Neuronal stem cell (in vitro differentiated cells): ENCODE measurements around the gene LRATD1.

Experiments
- DNase-seq: peaks from one replicate; pipeline ENCODE4 v3.0.0-alpha.2; 2013; ENCODE audit warnings: low spot score
- H2AFZ ChIP-seq: one replicate; pipeline ENCODE4 v1.6.1; 2013; ENCODE audit warnings: mild to moderate bottlenecking, low read length, inconsistent platforms
- H2AK5ac ChIP-seq: 2 replicates; pipeline ENCODE4 v1.6.1; 2013; ENCODE audit warnings: low read depth, mild to moderate bottlenecking, inconsistent platforms, low read length, moderate library complexity, mixed read lengths
- H2BK120ac ChIP-seq: 2 replicates; pipeline ENCODE4 v1.6.1; 2013; ENCODE audit warnings: low read depth, mild to moderate bottlenecking, inconsistent platforms, low read length, moderate library complexity, mixed read lengths
- H2BK12ac ChIP-seq: one replicate; pipeline ENCODE4 v1.6.1; 2013; ENCODE audit warnings: low read length, inconsistent platforms
- H2BK15ac ChIP-seq: 2 replicates; pipeline ENCODE4 v1.6.1; 2013; ENCODE audit warnings: mild to moderate bottlenecking, low read length, inconsistent platforms, mixed read lengths
- H2BK5ac ChIP-seq: one replicate; pipeline ENCODE4 v1.6.1; 2013; ENCODE audit warnings: inconsistent platforms, mild to moderate bottlenecking, low read length, moderate library complexity
- H3K14ac ChIP-seq: one replicate; pipeline ENCODE4 v1.6.1; 2013; ENCODE audit warnings: low read length, inconsistent platforms
- H3K18ac ChIP-seq: 2 replicates; pipeline ENCODE4 v1.6.1; 2013; ENCODE audit warnings: low read length, inconsistent platforms
- H3K23ac ChIP-seq: 2 replicates; pipeline ENCODE4 v1.6.1; 2013; ENCODE audit warnings: low read depth, mild to moderate bottlenecking, mixed read lengths, low read length, inconsistent platforms; ENCODE audit not compliant: poor library complexity
- H3K27ac ChIP-seq: replicated peaks from 3 replicates; pipeline ENCODE4 v1.5.1; 2013; ENCODE audit warnings: low read length, inconsistent platforms
- H3K27me3 ChIP-seq, 3 experiments: 2 replicates each; pipeline ENCODE4 v1.6.1; 2013; ENCODE audit warnings: low read length in 3 of 3, mild to moderate bottlenecking in 2 of 3, inconsistent platforms in 1 of 3, low read depth in 1 of 3, mixed read lengths in 1 of 3, moderate library complexity in 1 of 3; ENCODE audit not compliant: control insufficient read depth in 3 of 3, insufficient read depth in 3 of 3
- H3K36me3 ChIP-seq, 2 donors: replicated peaks in 1 of 2; 2 replicates each; pipeline ENCODE4 v1.6.1; 2013; ENCODE audit warnings: low read length in 2 of 2; ENCODE audit not compliant: control insufficient read depth in 2 of 2, insufficient read depth in 2 of 2
- H3K4ac ChIP-seq: 2 replicates; pipeline ENCODE4 v1.6.1; 2013; ENCODE audit warnings: inconsistent platforms, mild to moderate bottlenecking, low read length, moderate library complexity
- H3K4me1 ChIP-seq, 2 donors: 1 replicate in 1 of 2; 2 replicates in 1 of 2; pipeline ENCODE4 v1.6.1; 2013; ENCODE audit warnings: low read length in 2 of 2, low read depth in 1 of 2; ENCODE audit not compliant: control insufficient read depth in 2 of 2, insufficient read depth in 1 of 2
- H3K4me2 ChIP-seq: one replicate; pipeline ENCODE4 v1.6.1; 2013; ENCODE audit warnings: mild to moderate bottlenecking, low read length, inconsistent platforms; ENCODE audit not compliant: insufficient read depth, poor library complexity, severe bottlenecking
- H3K4me3 ChIP-seq, 2 donors: 2 replicates each; pipeline ENCODE4 v1.5.1; 2013; ENCODE audit warnings: low read length in 2 of 2, mild to moderate bottlenecking in 2 of 2, inconsistent platforms in 1 of 2, moderate library complexity in 1 of 2
- H3K79me1 ChIP-seq: one replicate; pipeline ENCODE4 v1.6.1; 2013; ENCODE audit warnings: low read depth, mild to moderate bottlenecking, inconsistent platforms, low read length, moderate library complexity
- H3K9ac ChIP-seq: one replicate; pipeline ENCODE4 v1.6.1; 2013; ENCODE audit warnings: mild to moderate bottlenecking, low read depth, low read length, inconsistent platforms; ENCODE audit not compliant: poor library complexity
- H3K9me3 ChIP-seq, 2 donors: replicated peaks in 1 of 2; 2 replicates each; pipeline versions ENCODE3 to v1.6.1; 2013; ENCODE audit warnings: low read length in 2 of 2, mild to moderate bottlenecking in 2 of 2, inconsistent platforms in 1 of 2, low read depth in 1 of 2, mixed read lengths in 1 of 2, moderate library complexity in 1 of 2; ENCODE audit not compliant: control insufficient read depth in 2 of 2, insufficient read depth in 1 of 2
- H4K8ac ChIP-seq: one replicate; pipeline ENCODE4 v1.6.1; 2013; ENCODE audit warnings: low read depth, mild to moderate bottlenecking, inconsistent platforms, low read length, moderate library complexity
- H4K91ac ChIP-seq: one replicate; pipeline ENCODE4 v1.6.1; 2013; ENCODE audit warnings: low read length, low read depth, mild to moderate bottlenecking, inconsistent platforms; ENCODE audit not compliant: poor library complexity
- WGBS, 2 donors: extraction: QIAGEN DNeasy Blood & Tissue Kit; methylation state at CpG; one replicate each; pipeline ENCODE4 v1.1.7; 2013; ENCODE audit warnings: missing lambda C conversion rate in 2 of 2, mixed read lengths in 1 of 2; ENCODE audit not compliant: insufficient read length in 2 of 2, insufficient replicate concordance in 1 of 2; ENCODE audit errors: extremely low coverage in 2 of 2; 5-methylcytosine and 5-hydroxymethylcytosine counted together

LRATD1 gene

DNA sequence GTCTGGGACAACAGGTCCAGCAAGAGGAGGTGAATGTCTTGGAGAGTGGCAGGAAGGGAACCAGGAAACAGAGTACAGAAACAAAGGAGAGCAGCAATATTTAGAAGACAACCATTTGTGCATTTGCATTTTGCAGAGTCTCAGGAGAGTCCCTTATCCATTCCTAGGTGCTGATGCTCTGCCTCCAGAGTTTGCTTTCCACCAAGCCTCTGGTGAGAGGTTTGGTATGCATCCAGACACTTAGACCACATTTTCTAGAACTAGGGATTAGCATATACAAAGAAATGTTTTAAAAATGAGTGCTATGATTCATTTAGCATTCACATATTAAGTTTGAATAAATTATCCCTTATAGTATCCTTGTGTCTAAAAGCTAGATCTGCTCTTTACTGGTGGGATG lies 18.5 kb upstream of the LRATD1 start:
- Histone ChIP-seq H2BK5ac (no peak overlapping the region), H3K4ac (no peak overlapping the region), H3K79me1 (no peaks in the 10 kb centered on the region), H3K4me3 (no peak overlapping the region), H3K4me2 (no peak overlapping the region), H4K8ac (no peak overlapping the region), H3K14ac (no peak overlapping the region), H2AFZ (no peak overlapping the region), H3K4me1 (no peaks in the 10 kb centered on the region), H4K91ac (no peak overlapping the region), H2AK5ac (no peak overlapping the region), H3K36me3 (no peaks in the 10 kb centered on the region), H3K9ac (no peak overlapping the region), H3K27ac (no peak overlapping the region), H2BK120ac (no peak overlapping the region), H3K18ac (no peak overlapping the region), H3K9me3 (no peaks in the 10 kb centered on the region), H3K23ac (no peak overlapping the region), H2BK12ac (no peak overlapping the region), H2BK15ac (no peak overlapping the region), H3K27me3 (no peaks in the 10 kb centered on the region)
- no peak for DNase-seq

DNA sequence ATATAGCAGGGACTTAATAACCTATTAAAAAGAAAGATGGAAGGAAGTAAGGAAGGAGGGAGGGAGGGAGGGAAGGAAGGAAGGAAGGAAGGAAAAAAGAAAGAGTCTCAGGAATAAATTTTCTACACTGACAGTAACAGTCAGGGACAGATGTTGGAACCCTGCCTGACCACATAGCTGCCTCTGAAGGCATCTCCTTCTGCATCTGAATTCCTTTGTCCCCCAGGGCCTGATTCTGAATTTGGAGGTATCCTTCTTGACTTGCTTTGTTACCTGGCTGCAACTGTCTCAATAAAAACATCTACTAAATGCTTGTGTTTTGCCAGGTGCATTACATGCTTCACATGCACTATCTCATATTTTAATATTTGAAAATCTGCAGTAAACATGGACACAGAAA lies 17.4 kb upstream of the LRATD1 start:
- Histone ChIP-seq H3K36me3 (no peaks in the 10 kb centered on the region), H3K27ac (no peak overlapping the region), H4K91ac (no peak overlapping the region), H3K79me1 (no peaks in the 10 kb centered on the region), H2BK120ac (no peak overlapping the region), H3K14ac (no peak overlapping the region), H2BK15ac (no peak overlapping the region), H3K4ac (no peak overlapping the region), H2BK5ac (no peak overlapping the region), H3K23ac (no peak overlapping the region), H2AFZ (no peak overlapping the region), H3K27me3 (no peaks in the 10 kb centered on the region), H3K9ac (no peak overlapping the region), H3K18ac (no peak overlapping the region), H3K9me3 (no peaks in the 10 kb centered on the region), H3K4me2 (no peak overlapping the region), H2BK12ac (no peak overlapping the region), H3K4me3 (no peak overlapping the region), H3K4me1 (peaks cover 0 to 2% of the 10 kb centered on the region in 2 donors), H4K8ac (no peak overlapping the region), H2AK5ac (no peak overlapping the region)
- no peak for DNase-seq

DNA sequence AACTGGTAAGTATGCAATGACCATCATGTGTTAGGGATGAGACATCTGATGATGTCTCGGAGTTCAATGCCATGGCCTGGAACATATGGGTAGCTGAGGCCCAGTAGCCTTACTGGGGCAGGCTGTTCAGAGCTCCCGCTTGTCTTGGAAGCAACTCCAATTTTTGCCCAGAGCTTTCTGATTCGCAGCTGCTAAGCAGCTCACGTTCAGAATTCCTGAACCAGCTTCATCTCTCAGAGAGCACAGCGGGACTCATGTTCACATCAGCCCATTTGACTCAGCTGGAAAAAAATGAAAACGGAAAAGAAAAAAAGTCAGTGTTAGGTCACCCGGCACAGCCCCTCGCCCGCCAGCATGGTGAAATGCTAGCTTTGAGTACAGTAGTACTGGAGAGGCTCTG lies 16.8 kb upstream of the LRATD1 start:
- no peak overlapping the region for H3K18ac ChIP-seq
- no peaks in the 10 kb centered on the region for H3K79me1 ChIP-seq
- H2BK12ac ChIP-seq, result no peak overlapping the region
- H2BK120ac ChIP-seq, result no peak overlapping the region
- H3K4me3 ChIP-seq, result no peak overlapping the region
- no peak overlapping the region for H3K27ac ChIP-seq
- WGBS, 2 donors, result no CpG with 5 or more reads among the region's 9 CpGs
- H2AK5ac ChIP-seq, result no peak overlapping the region
- H2AFZ ChIP-seq, result no peak overlapping the region
- no peak overlapping the region for H3K9ac ChIP-seq
- H3K4me1 ChIP-seq, result peaks cover 0 to 2% of the 10 kb centered on the region in 2 donors
- no peak overlapping the region for H2BK5ac ChIP-seq
- H2BK15ac ChIP-seq, result no peak overlapping the region
- H3K23ac ChIP-seq, result no peak overlapping the region
- H3K14ac ChIP-seq, result no peak overlapping the region
- no peak overlapping the region for H4K91ac ChIP-seq
- H3K27me3 ChIP-seq, result no peaks in the 10 kb centered on the region
- H3K4ac ChIP-seq, result no peak overlapping the region
- H3K4me2 ChIP-seq, result no peak overlapping the region
- no peaks in the 10 kb centered on the region for H3K36me3 ChIP-seq
- no peaks in the 10 kb centered on the region for H3K9me3 ChIP-seq
- no peak for DNase-seq
- no peak overlapping the region for H4K8ac ChIP-seq

DNA sequence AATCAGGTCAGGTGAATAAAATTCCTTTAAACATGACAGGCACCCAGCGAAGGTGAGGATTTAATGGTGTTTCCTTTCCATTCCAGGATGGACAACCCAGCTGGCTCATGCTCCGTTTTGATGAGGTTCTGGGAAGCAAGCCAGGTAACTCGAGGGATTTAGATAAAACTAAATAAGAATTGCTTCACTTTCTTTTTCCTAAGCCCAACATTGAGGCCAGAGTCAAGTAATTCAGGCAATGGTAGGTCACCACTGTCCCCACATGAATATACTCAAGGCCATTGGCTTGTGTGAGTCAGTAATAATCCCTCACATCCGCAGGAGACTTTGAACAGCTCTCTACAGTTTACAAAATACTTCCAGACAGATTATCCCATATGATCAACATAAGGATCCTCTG lies 16.2 kb upstream of the LRATD1 start:
- no peaks in the 10 kb centered on the region for H3K36me3 ChIP-seq
- H3K23ac ChIP-seq, result no peak overlapping the region
- DNase-seq, result no peak
- H3K79me1 ChIP-seq, result no peaks in the 10 kb centered on the region
- no peak overlapping the region for H3K4me3 ChIP-seq
- H3K9me3 ChIP-seq, result no peaks in the 10 kb centered on the region
- no peak overlapping the region for H3K27ac ChIP-seq
- no peak overlapping the region for H2AK5ac ChIP-seq
- H3K9ac ChIP-seq, result no peak overlapping the region
- no peaks in the 10 kb centered on the region for H3K27me3 ChIP-seq
- H4K8ac ChIP-seq, result no peak overlapping the region
- no peak overlapping the region for H2AFZ ChIP-seq
- peaks cover 0 to 2% of the 10 kb centered on the region in 2 donors for H3K4me1 ChIP-seq
- H2BK12ac ChIP-seq, result no peak overlapping the region
- no peak overlapping the region for H2BK15ac ChIP-seq
- no peak overlapping the region for H4K91ac ChIP-seq
- H3K4me2 ChIP-seq, result no peak overlapping the region
- no CpG with 5 or more reads among the region's 4 CpGs for WGBS, 2 donors
- no peak overlapping the region for H3K14ac ChIP-seq
- no peak overlapping the region for H3K18ac ChIP-seq
- no peak overlapping the region for H3K4ac ChIP-seq
- H2BK120ac ChIP-seq, result no peak overlapping the region
- H2BK5ac ChIP-seq, result no peak overlapping the region
